HL-60/S4 (cell line): ENCODE data around the gene PLEKHM2.

Source experiments
- in situ Hi-C: fragments of 300-500 bp; cut with MboI; formaldehyde crosslinking; loops from 2 replicates; pipeline ENCODE4 v1.14.3; 2022; ENCODE audit warnings: low sequenced_read_pairs

Gene PLEKHM2

GRCh38 chr1:15722836-15723532, 38.9 kb downstream of the PLEKHM2 start:
- in situ Hi-C loops = no loop called here

DNA sequence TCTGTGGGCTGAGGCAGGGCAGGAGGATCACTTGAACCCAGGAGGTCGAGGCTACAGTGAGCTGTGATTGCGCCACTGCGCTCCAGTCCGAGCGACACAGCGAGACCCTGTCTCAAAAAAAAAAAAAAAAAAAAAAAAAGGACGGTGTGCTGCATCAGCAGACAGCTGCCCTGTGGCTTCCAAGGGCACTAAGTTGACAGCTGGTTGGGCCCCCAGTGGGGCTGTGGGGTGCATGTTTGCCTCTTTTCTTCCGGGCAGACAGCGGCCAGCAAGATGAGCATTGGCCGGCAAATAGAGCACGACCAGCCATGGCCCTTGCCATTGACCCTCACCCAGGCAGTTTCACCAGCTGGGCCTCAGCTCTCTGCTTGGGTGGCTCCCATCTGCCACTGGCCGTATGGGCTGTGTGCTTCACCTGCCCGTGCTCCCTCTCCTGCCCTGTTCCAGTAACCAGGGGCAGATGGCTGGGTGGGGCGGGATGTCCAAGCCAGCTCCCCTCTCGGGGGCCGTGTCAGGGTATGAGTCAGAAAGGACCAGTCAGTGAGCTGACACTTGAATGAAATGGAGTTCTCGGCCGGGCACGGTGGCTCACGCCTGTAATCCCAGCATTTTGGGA, 39.6 kb downstream of the PLEKHM2 start:
- in situ Hi-C loops = no loop called here

DNA sequence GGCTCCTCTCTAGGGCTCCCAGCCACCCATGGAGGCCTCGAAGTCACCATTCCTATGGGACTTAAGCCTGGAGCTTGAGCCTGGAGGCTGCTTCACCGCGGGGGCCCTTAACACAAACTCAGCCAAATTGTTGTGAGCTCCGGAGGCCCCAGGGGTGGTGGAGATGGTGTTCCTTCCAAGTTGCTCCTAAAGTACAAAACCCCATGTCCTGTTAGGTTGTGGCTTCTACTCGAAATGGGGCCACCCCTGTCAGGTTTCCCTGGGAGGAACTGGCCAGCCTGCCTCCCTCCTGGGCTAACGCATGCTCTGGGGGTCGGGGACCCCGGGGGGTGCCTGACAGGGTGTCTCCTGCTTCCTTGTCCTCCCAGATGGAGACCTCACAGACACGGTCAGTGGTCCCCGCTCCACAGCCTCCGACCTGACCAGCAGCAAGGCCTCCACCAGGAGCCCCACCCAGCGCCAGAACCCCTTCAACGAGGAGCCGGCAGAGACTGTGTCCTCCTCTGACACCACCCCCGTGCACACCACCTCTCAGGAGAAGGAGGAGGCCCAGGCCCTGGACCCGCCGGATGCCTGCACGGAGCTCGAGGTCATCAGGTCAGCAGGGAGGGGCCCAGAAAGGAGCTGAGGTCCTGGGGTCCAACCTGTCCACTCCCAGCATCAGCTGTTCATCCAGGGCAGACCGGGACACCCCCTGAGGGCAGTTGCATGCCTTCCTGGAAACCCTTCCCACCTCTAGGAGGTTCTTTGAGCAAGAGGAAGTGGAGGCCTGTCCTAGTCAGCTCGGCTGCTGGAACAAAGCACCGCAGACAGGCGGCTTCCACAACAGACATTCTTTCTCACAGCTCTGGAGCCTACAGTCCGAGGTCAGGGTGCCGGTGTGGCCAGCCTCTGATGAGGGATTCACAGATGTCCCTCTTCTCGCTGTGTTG, 41.1 kb downstream of the PLEKHM2 start:
- in situ Hi-C loops = no loop called here

- in situ Hi-C loops = no loop called here
Measured at GRCh38 chr1:15726508-15726907, 42.4 kb downstream of the PLEKHM2 start.

DNA sequence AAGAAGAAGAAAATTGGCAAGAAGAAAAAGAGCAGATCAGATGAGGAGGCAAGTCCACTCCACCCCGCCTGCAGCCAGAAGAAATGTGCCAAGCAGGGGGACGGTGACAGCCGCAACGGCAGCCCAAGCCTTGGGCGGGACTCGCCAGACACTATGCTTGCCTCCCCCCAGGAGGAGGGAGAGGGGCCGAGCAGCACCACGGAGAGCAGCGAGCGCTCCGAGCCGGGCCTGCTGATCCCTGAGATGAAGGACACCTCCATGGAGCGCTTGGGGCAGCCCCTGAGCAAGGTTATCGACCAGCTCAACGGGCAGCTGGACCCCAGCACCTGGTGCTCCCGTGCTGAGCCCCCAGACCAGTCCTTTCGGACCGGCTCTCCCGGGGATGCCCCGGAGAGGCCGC, 42.9 kb downstream of the PLEKHM2 start:
- in situ Hi-C loops = no loop called here

GRCh38 chr1:15727424-15727823, 43.3 kb downstream of the PLEKHM2 start:
- in situ Hi-C loops = no loop called here

GRCh38 chr1:15727866-15728534, 43.9 kb downstream of the PLEKHM2 start:
- in situ Hi-C loops = no loop called here

DNA sequence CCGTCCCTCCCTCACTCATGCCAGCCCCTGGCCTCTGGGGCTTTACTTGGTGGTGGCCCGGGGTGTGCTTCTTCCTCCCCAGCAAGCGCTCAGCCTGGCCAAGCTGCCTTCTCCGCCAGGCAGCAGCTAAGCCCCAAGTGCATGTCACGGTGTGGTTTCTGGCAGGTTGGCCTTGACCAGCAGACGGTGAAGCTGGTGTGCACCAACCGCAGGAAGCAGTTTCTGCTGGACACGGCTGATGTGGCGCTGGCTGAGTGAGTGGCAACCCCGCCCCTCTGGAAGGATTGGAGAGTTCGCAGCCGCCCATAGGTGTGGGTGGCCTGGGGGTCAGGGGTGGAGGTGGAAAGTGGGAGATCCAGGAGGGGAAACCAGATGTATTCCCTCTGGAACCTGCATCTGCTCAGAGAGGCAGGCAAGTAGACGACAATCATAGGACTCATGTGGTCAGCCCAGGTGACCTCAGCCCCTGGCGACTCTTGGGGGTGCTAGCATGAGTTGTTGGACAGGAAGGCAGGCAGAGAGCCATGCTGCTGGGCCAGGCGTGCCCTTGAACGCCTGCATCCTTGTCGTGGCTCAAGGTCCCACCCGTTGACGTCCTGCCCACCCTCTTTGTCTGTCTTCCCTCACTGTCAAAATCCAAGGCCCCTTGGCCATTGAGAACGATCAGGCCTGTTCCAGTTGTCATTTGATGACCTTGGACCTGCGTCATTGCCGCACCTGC, 45.0 kb downstream of the PLEKHM2 start:
- in situ Hi-C loops = no loop called here

DNA sequence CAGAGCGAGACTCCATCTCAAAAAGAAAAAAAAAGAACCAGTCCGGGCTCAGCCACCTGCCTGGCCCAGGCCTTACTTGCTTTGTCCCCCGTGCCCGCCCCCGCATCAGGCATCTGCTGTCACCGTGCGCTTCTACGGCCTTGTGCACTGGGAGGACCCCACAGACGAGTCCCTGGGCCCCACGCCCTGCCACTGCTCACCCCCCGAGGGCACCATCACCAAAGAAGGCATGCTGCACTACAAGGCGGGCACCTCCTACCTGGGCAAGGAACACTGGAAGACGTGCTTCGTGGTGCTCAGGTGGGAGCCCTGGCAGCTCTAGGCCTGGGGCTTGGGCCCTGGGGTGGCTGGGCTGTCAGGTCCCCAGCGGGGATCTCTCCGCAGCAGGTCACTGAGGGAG, 46.3 kb downstream of the PLEKHM2 start:
- in situ Hi-C loops = loop anchor here (10.0 kb wide), 1 partner anchor 136 kb away; no protein-coding TSS in a partner anchor

DNA sequence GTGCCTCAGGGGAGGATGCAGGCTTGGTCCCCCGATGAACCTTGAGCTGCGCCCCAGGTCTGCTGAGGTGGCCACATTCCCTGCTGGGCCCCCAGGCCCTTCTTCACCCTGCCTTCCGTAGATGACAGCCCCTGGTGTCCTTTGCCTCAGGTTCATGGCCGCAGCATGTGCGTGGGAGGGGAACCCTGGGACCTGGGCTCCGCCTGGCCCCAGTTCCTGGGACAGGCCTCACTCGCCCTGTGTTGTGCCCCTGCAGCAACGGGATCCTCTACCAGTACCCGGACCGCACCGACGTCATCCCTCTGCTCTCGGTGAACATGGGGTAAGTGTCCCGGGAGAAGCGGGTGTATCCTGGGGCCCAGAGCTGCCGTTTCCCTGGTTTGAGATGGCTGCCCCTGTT, 46.8 kb downstream of the PLEKHM2 start:
- in situ Hi-C loops = loop anchor here (10.0 kb wide), 1 partner anchor 136 kb away; no protein-coding TSS in a partner anchor

- in situ Hi-C loops = loop anchor here (10.0 kb wide), 1 partner anchor 137 kb away; no protein-coding TSS in a partner anchor
Measured at GRCh38 chr1:15731735-15732685, 47.9 kb downstream of the PLEKHM2 start.

- in situ Hi-C loops = loop anchor here (10.0 kb wide), 1 partner anchor 138 kb away; no protein-coding TSS in a partner anchor
Measured at GRCh38 chr1:15732686-15733081, 48.6 kb downstream of the PLEKHM2 start.

- in situ Hi-C loops = loop anchor here (10.0 kb wide), 1 partner anchor 138 kb away; no protein-coding TSS in a partner anchor
Measured at GRCh38 chr1:15733218-15733725, 49.2 kb downstream of the PLEKHM2 start.

DNA sequence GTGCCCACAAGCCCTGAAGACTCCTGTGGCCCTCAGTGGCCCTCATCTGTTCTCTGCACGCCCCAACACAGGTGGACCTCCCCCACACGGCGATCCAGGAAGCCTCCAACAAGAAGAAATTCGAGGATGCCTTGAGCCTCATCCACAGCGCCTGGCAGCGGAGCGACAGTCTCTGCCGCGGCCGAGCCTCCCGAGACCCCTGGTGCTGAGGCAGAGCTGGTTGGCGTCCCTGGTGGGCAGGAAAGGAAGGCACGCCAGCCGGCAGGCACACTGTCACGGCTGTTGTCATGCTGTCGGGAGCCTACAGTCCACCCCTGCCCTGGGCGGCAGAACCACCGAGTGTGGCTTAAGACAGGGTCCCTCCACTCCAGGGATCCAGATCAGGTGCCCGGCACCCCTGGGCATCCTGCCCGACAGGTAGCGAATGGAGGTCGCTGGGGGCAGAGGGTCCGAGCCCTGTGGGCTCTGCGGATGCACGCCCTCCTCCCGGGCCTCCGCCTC, 49.7 kb downstream of the PLEKHM2 start:
- in situ Hi-C loops = loop anchor here (10.0 kb wide), 1 partner anchor 139 kb away; no protein-coding TSS in a partner anchor

- in situ Hi-C loops = loop anchor here (10.0 kb wide), 1 partner anchor 139 kb away; no protein-coding TSS in a partner anchor
Measured at GRCh38 chr1:15734296-15734695, 50.2 kb downstream of the PLEKHM2 start.

- in situ Hi-C loops = loop anchor here (10.0 kb wide), 1 partner anchor 140 kb away; no protein-coding TSS in a partner anchor
Measured at GRCh38 chr1:15734901-15735300, 50.8 kb downstream of the PLEKHM2 start.

DNA sequence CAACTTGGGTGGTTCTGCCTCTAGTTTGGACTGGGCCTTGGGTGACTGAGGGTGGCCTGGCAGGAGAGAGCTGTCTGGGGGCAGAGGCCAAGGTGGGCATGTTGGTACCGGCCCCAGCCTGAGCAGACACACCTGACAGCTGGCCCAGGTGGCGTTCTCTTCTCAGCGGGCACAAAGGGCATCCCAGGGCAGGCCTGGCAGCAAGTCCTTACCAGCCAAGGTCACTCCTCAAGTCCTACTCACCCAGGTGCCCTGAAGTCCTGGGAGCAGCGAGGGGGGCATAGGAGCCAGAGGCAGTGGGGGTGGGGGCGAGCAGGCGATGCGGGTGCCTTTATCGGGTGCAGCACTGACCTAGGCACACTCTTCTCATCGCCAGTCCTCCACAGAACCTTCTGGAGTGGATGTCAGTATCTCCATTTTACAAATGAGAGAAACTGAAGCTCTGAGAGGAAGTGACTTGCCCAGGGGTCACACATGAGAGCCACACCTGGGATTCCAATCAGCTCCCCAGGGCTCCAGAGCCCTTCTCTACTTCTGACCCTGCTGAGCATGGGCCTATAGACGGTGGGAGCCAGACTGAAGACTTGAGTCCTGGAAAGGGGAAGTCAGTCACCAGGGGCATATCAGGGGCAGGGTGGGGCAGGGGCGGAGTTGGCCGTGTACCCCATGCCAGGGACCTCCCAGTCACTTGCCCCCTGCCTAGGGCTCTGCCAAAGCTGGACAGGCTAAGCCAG, 51.4 kb downstream of the PLEKHM2 start:
- in situ Hi-C loops = loop anchor here (10.0 kb wide), 1 partner anchor 141 kb away; no protein-coding TSS in a partner anchor
